HG03520 (cell line): ENCODE results near the gene TMEM255B.
"Not testable (repeated sequence)": the region's sequence is repeated elsewhere in the genome, so short reads cannot be mapped to it uniquely, and the experiment has no call there.

ENCODE experiments used
- ATAC-seq: cut with Tn5 transposase; IDR thresholded peaks from one replicate; pipeline ENCODE4 v1.9.1; 2021; ENCODE audit warnings: mild to moderate bottlenecking, moderate library complexity; ENCODE audit not compliant: unreplicated experiment

TMEM255B gene

DNA sequence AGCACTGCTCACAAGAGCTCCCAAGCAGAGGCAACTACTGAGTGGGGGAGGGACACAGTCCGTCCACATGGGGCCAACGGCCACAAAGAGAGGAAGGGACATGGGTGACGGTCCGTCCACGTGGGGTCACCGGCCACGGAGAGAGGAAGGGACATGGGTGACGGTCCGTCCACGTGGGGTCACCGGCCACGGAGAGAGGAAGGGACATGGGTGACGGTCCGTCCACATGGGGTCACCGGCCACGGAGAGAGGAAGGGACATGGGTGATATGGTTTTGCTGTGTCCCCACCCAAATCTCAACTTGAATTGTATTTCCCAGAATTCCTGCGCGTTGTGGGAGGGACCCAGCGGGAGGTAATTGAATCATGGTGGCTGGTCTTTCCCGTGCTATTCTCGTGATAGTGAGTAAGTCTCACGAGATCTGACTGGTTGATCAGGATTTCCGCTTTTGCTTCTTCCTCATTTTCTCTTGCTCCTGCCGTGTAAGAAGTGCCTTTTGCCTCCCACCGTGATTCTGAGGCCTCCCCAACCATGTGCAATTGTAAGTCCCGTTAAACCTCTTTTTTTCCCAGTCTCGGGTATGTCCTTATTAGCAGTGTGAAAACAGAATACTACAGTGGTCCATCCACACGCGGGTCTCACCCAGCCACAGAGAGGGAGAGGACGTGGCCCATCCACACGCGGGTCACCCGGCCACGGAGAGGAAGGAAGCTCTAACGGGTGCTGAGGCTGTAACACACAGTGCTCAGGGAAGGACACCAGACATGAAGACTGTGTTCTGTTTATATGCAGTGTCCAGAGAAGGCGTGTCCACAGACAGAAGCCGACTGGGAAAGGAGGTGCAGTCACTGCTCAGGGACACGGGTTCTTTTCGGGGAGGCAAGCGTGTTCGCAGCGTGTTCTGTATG is 56.4 kb downstream of the TMEM255B start:
- ATAC-seq = no peak

DNA sequence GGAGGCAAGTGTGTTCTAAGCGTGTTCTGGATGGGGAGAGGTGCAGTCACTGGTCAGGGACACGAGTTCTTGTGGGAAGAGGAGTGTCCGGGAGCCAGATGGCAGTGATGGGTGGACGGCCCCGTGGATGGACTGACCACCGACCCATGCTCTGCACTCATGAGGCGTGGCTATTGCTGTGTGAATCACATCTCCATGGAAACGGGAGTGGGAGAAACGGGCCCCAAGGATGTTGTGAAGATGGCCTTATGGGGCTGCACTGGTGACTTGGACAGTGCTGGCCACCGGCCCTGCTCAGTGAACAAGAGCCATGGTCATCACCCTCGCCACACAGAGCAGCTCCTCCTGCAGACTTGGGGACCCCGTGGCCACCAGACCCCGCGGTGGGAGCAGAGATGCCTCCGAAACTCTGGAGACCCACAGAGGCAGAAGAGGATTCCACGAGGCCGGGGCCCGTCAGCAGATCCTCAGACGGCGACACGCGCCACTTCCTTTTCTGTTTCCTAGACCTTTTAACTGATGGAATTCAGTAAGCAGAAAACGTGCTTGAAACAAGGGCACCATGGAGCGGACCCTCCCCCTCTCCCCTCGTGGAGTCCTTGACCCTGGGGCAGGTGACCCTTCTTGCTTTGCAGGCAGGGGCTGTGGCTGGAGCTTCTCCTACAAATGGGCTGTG is 57.4 kb downstream of the TMEM255B start:
- no peak for ATAC-seq

- no peak for ATAC-seq
Observed at GRCh38 chr13:113816946-113817859, 58.2 kb downstream of the TMEM255B start.

DNA sequence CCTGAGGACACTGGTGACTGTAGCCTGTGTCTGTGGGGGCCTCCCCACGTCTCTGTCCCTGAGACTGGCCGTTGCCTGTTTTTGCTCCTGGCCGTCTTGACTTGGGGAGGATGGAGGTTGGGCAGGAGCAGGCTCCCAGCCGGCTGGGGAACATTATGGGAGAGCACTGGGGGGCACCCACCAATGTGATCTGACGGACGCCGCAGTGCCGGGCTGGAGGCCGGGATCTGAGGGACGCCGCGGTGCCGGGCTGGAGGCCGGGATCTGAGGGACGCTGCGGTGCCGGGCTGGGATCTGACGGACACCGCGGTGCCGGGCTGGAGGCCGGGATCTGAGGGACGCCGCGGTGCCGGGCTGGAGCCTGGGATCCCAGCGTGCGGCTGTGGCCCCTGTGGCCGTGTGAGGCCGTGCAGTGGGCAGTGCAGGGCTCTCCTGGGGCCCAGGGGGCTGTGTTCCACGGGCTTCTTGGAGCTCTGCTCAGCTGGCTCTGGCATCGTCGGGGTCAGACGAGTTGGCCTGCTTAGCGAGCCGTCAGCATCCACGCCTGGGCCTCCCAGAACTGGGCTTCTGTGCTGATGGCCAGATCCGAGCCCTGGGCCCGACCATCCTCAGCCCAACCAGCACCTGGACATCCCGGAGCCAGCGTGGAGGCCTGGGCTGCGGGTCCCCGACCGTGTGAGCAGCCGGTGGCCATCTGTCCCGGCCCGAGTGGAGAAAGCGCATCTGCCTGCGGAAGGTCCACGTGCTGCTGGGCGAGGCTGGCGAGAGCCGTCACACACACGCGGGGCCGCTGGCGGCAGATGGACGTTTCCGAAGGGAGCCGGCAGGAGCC is 59.0 kb downstream of the TMEM255B start:
- no peak for ATAC-seq

DNA sequence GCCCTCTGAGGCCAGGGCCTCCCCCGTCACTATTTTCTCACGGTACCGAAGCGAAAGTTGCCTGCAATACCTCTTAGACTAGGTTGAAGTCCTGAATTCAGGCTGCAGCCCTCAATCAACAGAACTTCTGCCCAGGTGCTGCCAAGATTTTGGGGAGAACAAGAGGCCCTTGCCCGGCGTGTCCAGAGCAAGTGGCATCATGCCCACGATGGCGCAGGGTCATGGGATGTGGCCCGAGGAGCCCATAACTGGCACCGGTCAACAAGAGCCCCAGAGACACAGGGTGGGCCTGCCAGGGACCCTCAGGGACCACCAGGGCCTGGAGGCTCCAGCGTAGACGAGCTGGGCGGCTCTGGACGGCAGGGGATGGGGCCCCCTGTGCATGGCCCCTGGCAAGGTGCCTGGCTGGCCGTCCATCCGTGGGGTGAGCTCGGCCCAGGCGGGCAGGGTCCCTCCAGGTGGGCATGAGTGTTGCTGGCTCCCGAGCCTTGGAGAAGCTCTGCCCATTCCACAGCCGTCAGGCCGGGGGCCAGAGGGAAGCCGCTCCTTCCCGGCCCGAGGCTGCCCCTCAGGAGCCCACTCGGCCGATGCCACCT is 59.8 kb downstream of the TMEM255B start:
- no peak for ATAC-seq

DNA sequence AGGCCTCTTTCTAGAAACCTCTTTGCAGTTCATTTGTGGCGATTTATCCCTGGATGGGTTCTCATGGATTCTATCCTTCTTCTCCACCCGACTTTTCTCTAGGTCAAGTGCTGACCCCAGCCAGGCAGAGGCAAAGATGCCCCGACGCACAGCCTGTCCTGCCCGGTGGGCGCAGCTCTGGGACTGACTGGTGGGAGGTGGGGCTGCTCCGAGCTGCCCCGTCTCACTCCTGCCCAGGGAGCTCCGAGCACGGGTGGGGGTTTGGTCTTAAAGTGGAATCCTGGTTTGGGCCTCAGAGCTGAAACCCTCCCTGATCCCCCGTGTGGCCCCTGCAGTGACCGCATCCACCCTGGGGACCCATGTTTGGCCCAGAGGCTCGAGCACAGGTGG is 60.3 kb downstream of the TMEM255B start:
- ATAC-seq = no peak

DNA sequence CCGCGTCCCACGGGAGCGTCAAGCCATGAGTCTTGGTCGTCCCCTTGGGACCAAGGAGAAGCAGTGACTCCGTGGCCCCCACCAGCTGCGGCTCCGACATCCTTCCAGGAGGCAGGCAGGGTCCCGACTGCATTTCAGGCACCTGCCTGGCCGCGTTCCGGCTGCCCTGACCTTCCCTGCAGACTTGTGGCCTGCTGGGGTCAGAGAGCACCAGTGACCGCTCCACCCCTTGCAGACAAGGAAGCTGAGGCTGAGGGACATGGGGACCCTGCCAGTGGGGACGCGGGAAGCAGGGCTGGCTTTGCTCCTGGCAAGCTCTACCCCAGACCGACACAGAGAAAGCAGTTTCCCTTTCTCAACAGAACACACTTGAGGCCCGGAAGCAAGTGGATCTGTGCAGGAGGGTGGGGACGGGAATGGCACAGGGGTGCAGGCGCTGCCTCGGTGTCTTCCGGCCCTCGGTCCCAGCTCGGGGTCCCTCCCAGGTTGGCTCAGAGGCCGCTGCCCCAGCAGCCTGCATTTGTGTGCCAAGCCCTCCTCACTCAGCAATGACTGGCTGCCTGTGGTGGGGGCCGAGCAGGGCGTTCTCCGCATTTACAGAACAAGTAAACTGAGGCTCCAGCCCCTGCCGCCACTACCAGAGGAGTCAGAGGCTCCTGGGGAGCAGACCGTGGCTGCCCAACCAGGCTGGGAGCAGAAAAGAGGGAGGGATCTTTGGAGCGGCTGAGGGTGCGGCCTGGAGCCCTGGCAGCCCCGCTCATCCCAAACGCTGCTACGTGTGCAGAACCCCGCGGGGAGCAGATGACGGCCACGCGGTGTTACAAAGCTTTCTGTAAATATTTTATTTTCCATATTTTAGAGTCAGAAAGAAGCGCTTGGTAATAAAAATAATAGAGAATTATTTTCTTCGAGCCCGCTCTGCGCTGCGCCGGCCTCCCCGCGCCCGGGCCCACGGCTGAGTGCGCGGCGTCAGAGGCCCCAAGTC is 61.0 kb downstream of the TMEM255B start:
- no peak for ATAC-seq

- ATAC-seq = no peak
Observed at GRCh38 chr13:113820813-113821651, 62.0 kb downstream of the TMEM255B start.

GRCh38 chr13:113821847-113822246 is 62.8 kb downstream of the TMEM255B start:
- ATAC-seq = no peak

DNA sequence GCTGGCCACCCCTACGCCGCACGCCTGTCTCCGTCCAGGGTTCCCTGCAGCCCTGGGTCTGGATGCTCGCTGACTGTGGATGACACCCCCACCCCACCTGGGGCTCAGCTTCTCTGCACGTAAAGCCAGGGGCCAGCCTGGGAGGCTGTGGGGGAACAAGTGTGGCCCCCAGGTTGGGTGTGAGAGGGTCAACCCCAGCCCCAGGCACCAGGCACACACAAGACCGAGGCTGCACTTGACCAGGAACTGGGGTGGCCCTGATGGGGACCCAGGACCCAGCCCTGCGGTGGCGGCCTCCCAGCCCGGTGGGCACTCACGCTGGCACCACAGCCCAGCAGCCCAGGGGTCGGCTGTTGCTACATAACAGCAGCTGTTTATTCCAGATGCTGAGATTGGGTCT is 63.2 kb downstream of the TMEM255B start:
- ATAC-seq = no peak

GRCh38 chr13:113822956-113823744 is 64.1 kb downstream of the TMEM255B start:
- ATAC-seq = no peak

DNA sequence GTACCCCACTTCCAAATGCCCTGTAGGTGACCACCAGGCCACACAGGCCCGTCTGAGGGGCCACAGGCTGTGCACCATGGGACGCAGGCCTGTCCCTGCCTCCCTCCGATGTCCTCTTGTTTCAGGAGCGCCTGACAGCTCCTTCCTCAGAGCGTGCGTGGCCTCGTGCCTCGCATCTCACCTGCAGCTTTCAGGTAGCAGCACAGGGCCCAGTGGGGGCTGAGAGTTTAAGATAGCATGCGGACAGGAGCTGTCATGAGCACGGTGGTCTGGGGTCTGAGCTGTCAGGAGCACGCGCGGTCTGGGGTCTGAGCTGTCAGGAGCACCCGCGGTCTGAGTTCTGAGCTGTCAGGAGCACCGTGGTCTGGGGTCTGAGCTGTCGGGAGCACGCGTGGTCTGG is 64.7 kb downstream of the TMEM255B start:
- ATAC-seq = no peak

GRCh38 chr13:113825841-113826240 is 66.8 kb downstream of the TMEM255B start:
- ATAC-seq = no peak

DNA sequence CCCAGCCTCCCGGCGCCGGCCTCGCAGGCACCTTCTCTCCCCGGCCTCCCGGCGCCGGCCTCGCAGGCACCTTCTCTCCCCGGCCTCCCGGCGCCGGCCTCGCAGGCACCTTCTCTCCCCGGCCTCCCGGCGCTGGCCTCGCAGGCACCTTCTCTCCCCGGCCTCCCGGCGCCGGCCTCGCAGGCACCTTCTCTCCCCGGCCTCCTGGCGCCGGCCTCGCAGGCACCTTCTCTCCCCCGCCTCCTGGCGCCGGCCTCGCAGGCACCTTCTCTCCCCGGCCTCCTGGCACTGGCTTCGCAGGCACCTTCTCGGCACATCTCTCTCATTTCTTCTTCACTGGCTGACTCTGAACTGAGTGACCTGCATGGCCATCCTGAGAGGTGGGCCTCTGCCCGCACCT is 67.4 kb downstream of the TMEM255B start:
- not testable (repeated sequence) for ATAC-seq

DNA sequence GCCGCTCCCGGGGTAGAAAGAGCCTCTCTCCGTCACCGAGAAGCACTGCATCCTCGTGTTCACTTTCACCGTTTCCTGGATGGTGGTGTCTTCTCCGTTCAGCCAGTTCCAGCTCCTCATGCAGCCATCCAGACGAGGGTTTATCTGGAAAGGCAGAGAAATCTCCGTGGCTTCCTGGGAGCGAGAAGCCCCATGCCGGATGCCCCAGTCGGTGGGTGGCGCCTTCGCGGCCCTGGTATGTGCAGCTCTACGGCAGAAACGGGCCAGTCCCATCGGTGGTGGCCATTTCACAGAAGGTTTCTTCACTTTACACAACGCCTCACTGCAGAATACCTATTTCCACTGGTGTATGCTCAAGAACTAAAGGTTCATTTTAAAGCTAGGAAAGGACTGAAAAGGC is 68.0 kb downstream of the TMEM255B start:
- ATAC-seq = no peak

DNA sequence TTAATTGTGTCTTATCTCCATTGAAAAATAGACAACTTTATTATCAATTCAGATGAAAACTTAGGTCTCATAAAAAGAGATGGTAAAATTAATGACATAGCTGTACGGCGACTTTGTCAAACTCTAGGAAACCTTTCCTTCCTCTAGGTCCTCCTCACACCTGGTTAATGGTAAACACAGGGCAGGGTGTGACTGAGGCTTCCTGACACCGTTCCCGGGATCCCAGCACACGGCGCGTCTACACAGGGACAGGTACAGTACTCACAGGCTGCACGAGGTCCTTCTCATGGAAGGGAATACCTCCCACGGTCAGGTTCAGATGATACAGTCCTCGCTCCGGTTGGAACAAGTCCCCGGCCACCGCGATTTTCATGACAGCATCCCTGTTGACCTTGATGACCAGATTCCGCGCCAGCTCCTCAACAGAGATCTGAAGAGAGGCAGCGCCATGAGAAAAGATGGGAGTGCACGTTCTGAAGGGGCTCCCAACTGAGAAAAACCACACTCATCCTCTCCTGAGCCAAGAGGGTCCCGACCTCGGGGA is 69.3 kb downstream of the TMEM255B start:
- ATAC-seq = no peak

DNA sequence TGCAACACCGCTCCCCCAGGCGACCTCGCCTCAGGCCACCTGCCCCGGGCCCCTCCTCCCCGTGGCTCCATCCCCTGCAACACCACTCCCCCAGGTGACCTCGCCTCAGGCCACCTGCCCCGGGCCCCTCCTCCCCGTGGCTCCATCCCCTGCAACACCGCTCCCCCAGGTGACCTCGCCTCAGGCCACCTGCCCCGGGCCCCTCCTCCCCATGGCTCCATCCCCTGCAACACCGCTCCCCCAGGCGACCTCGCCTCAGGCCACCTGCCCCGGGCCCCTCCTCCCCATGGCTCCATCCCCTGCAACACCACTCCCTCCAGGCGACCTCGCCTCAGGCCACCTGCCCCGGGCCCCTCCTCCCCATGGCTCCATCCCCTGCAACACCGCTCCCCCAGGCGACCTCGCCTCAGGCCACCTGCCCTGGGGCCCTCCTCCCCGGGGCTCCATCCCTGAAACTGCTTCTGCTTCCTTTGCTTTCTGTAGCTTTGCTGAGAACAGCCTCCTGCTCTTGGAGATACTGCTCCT is 71.5 kb downstream of the TMEM255B start:
- not testable (repeated sequence) for ATAC-seq
